Neural crest cell (in vitro differentiated cells): ENCODE measurements around the gene MAP3K2. TPM values are rescaled to one million over a fixed set of nuclear protein-coding genes. Genes with fewer than 3 reads are reported as not detected.

Experiments
- DNase-seq: peaks from one replicate; pipeline ENCODE4 v3.0.0; 2021; ENCODE audit warnings: low read depth, mixed read lengths, low spot score
- H3K27ac Mint-ChIP-seq: one replicate; pipeline ENCODE4 v1.8.0; 2021; ENCODE audit warnings: mild to moderate bottlenecking, mixed read lengths; ENCODE audit not compliant: unreplicated experiment
- H3K27me3 Mint-ChIP-seq: 2 replicates; pipeline ENCODE4 v1.8.0; 2021; ENCODE audit warnings: low read depth, mild to moderate bottlenecking, mixed read lengths
- H3K36me3 Mint-ChIP-seq: 2 replicates; pipeline ENCODE4 v1.8.0; 2021; ENCODE audit warnings: low read depth, mild to moderate bottlenecking, mixed read lengths
- H3K4me1 Mint-ChIP-seq: 2 replicates; pipeline ENCODE4 v1.8.0; 2021; ENCODE audit warnings: mixed read lengths
- H3K4me3 Mint-ChIP-seq: one replicate; pipeline ENCODE4 v1.8.0; 2021; ENCODE audit warnings: mild to moderate bottlenecking, mixed read lengths
- H3K9me3 Mint-ChIP-seq: 2 replicates; pipeline ENCODE4 v1.8.0; 2021; ENCODE audit warnings: mixed read lengths
- total RNA-seq: library from RNA; stranded (reverse); gene quantifications from 2 replicates; pipeline ENCODE4 v1.2.1, GENCODE V29; 2021
- TF ChIP-seq, protein P1 (sequence below): fragments of 200-600 bp; sonication (generic); conservative IDR thresholded peaks from 2 replicates; pipeline ENCODE4 v1.5.0; 2021; ENCODE audit warnings: antibody characterized with exemption, mild to moderate bottlenecking

MAP3K2 gene
- total RNA-seq, 1 donor from 2014 or later, result 35.1 TPM

DNA sequence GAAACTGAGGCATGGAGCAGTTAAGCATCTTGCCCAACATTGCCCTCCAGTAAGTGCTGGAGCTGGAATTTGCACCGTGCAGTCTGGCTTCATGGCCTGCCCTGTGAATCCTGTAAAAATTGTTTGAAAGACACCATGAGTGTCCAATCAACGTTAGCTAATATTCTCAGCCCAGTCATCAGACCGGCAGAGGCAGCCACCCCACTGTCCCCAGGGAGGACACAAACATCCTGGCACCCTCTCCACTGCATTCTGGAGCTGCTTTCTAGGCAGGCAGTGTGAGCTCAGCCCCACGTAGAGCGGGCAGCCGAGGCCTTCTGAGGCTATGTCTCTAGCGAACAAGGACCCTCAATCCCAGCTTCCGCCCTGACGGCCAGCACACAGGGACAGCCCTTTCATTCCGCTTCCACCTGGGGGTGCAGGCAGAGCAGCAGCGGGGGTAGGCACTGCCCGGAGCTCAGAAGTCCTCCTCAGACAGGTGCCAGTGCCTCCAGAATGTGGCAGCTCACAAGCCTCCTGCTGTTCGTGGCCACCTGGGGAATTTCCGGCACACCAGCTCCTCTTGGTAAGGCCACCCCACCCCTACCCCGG is 31.8 kb upstream of the MAP3K2 start:
- H3K27ac Mint-ChIP-seq, result no peak overlapping the region
- H3K4me1 Mint-ChIP-seq, result peaks cover 19% of the 10 kb centered on the region
- H3K36me3 Mint-ChIP-seq, result no peaks in the 10 kb centered on the region
- H3K4me3 Mint-ChIP-seq, result no peak overlapping the region
- TF ChIP-seq, protein P1, sequence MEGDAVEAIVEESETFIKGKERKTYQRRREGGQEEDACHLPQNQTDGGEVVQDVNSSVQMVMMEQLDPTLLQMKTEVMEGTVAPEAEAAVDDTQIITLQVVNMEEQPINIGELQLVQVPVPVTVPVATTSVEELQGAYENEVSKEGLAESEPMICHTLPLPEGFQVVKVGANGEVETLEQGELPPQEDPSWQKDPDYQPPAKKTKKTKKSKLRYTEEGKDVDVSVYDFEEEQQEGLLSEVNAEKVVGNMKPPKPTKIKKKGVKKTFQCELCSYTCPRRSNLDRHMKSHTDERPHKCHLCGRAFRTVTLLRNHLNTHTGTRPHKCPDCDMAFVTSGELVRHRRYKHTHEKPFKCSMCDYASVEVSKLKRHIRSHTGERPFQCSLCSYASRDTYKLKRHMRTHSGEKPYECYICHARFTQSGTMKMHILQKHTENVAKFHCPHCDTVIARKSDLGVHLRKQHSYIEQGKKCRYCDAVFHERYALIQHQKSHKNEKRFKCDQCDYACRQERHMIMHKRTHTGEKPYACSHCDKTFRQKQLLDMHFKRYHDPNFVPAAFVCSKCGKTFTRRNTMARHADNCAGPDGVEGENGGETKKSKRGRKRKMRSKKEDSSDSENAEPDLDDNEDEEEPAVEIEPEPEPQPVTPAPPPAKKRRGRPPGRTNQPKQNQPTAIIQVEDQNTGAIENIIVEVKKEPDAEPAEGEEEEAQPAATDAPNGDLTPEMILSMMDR, result no peak
- peaks cover 79% of the 10 kb centered on the region for H3K27me3 Mint-ChIP-seq
- no peaks in the 10 kb centered on the region for H3K9me3 Mint-ChIP-seq
- DNase-seq, result no peak

DNA sequence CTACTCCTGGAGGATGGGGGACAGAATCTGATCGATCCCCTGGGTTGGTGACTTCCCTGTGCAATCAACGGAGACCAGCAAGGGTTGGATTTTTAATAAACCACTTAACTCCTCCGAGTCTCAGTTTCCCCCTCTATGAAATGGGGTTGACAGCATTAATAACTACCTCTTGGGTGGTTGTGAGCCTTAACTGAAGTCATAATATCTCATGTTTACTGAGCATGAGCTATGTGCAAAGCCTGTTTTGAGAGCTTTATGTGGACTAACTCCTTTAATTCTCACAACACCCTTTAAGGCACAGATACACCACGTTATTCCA is 31.3 kb upstream of the MAP3K2 start:
- TF ChIP-seq, protein P1, result no peak
- peaks cover 76% of the 10 kb centered on the region for H3K27me3 Mint-ChIP-seq
- H3K4me1 Mint-ChIP-seq, result peaks cover 18% of the 10 kb centered on the region
- no peaks in the 10 kb centered on the region for H3K9me3 Mint-ChIP-seq
- H3K27ac Mint-ChIP-seq, result no peak overlapping the region
- no peak for DNase-seq
- H3K4me3 Mint-ChIP-seq, result no peak overlapping the region
- no peaks in the 10 kb centered on the region for H3K36me3 Mint-ChIP-seq

DNA sequence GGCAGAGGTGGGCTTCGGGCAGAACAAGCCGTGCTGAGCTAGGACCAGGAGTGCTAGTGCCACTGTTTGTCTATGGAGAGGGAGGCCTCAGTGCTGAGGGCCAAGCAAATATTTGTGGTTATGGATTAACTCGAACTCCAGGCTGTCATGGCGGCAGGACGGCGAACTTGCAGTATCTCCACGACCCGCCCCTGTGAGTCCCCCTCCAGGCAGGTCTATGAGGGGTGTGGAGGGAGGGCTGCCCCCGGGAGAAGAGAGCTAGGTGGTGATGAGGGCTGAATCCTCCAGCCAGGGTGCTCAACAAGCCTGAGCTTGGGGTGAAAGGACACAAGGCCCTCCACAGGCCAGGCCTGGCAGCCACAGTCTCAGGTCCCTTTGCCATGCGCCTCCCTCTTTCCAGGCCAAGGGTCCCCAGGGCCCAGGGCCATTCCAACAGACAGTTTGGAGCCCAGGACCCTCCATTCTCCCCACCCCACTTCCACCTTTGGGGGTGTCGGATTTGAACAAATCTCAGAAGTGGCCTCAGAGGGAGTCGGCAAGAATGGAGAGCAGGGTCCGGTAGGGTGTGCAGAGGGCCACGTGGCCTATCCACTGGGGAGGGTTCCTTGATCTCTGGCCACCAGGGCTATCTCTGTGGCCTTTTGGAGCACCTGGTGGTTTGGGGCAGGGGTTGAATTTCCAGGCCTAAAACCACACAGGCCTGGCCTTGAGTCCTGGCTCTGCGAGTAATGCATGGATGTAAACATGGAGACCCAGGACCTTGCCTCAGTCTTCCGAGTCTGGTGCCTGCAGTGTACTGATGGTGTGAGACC is 30.7 kb upstream of the MAP3K2 start, which contains the start of gene PROC:
TSS of gene PROC (plus strand) at position 128 of the 812 bp plus-strand sequence. CDS start 1,516 bp downstream, outside the sequence.
- H3K27me3 Mint-ChIP-seq, result peaks cover 72% of the 10 kb centered on the region
- no peak for DNase-seq
- no peak within 1 kb of the TSS for H3K27ac Mint-ChIP-seq
- H3K4me3 Mint-ChIP-seq, result peak within 1 kb of the TSS; percentile 17
- TF ChIP-seq, protein P1, result no peak
- H3K9me3 Mint-ChIP-seq, result no peaks in the 10 kb centered on the region
- no peaks in the 10 kb centered on the region for H3K36me3 Mint-ChIP-seq
- H3K4me1 Mint-ChIP-seq, result peaks cover 12% of the 10 kb centered on the region

- H3K36me3 Mint-ChIP-seq, result no peaks in the 10 kb centered on the region
- H3K27ac Mint-ChIP-seq, result no peak overlapping the region
- peak overlapping the region; percentile 17 for H3K4me3 Mint-ChIP-seq
- H3K9me3 Mint-ChIP-seq, result no peaks in the 10 kb centered on the region
- TF ChIP-seq, protein P1, result no peak
- peaks cover 12% of the 10 kb centered on the region for H3K4me1 Mint-ChIP-seq
- DNase-seq, result no peak
- H3K27me3 Mint-ChIP-seq, result peaks cover 62% of the 10 kb centered on the region
These were observed 29.6 kb upstream of the MAP3K2 start for GRCh38 chr2:127417406-127417805.

GRCh38 chr2:127416506-127417001 is 28.8 kb upstream of the MAP3K2 start:
- TF ChIP-seq, protein P1, result no peak

More at GRCh38 chr2:127416506-127417001, 28.8 kb upstream of the MAP3K2 start:
- Mint-ChIP-seq H3K4me1 (peaks cover 12% of the 10 kb centered on the region), H3K36me3 (no peaks in the 10 kb centered on the region), H3K27ac (no peak overlapping the region), H3K9me3 (no peaks in the 10 kb centered on the region), H3K4me3 (no peak overlapping the region), H3K27me3 (peaks cover 53% of the 10 kb centered on the region)
- DNase-seq, result no peak
